ENCODE results near the gene SUPT4H1. TPM values are rescaled to one million over a fixed set of nuclear protein-coding genes. Genes with fewer than 3 reads are reported as not detected.

SUPT4H1 gene
- total and polyA plus RNA-seq, 9 of the 15 experiments (the other 6 are each of a cell fraction or from before 2014, with no cell fraction given), result 62.1 to 320 (median 117) TPM

DNA sequence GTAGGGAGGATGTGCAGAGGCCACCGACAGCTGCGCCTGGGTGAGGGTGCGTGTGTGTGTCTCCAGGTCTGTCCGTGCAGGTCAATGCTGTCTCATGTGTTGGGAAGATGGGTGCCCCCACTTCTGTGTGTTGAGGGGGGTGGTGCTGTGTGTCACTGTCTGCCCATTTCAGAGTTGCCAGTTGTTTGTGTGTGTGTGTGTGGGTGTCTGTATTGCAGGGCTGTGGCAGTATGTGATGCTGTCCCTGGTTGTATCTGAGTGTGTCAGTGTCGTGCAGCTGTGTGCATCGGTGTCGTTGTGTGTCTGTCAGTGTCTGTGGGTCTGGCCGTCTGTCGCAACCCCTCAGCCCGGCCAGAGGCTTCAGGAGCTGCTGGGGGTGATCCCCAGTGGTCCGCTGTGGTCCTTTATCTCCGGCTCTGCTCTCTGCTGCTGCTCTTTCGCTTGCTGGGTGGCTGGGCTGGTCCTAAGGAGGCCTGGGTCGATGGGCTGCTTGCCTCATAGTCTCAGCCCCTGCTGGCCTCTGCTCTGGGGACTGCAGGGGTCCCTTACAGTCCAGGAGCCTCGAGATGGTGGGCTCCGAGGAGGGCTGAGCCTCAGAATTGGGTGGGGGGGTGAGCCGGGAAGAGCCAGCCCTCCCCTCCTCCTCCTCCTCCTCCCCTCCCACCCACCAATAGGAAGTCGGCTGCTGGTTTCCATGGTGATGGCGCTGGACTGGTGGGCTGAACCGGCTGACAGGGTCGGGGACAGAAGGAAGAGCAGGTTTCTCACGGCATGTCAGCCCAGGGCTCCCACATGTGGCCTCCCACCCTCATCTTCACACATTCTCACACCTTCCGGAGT, 23.6 kb downstream of the SUPT4H1 start, which contains the start of gene TSPOAP1 (continued):
- TF ChIP-seq, protein P1, sequence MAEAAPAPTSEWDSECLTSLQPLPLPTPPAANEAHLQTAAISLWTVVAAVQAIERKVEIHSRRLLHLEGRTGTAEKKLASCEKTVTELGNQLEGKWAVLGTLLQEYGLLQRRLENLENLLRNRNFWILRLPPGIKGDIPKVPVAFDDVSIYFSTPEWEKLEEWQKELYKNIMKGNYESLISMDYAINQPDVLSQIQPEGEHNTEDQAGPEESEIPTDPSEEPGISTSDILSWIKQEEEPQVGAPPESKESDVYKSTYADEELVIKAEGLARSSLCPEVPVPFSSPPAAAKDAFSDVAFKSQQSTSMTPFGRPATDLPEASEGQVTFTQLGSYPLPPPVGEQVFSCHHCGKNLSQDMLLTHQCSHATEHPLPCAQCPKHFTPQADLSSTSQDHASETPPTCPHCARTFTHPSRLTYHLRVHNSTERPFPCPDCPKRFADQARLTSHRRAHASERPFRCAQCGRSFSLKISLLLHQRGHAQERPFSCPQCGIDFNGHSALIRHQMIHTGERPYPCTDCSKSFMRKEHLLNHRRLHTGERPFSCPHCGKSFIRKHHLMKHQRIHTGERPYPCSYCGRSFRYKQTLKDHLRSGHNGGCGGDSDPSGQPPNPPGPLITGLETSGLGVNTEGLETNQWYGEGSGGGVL (CRISPR knock-in tag; IDR thresholded peaks at IDR 0.05), result no peak
- TF ChIP-seq ETS2 (tag; IDR thresholded peaks at IDR 0.05; ENCODE audit: borderline replicate concordance, poor library complexity, severe bottlenecking) (no peak), ZNF232 (CRISPR knock-in tag; IDR thresholded peaks at IDR 0.05) (no peak), ARID2 (IDR thresholded peaks at IDR 0.05) (no peak; the same call in 1 of the 2 replicates), ASH1L (IDR thresholded peaks at IDR 0.05; ENCODE audit: borderline replicate concordance, low read depth, partially characterized antibody) (no peak), ELF2 (CRISPR knock-in tag; IDR thresholded peaks at IDR 0.05) (peak; percentile 62), HNRNPH1 (optimal IDR thresholded peaks at IDR 0.05; ENCODE audit: low read depth, low read length) (no peak), ZNF696 (CRISPR knock-in tag; conservative IDR thresholded peaks at IDR 0.05) (peak; percentile 71; the same call in 1 of the 2 replicates), ZNF408 (CRISPR knock-in tag; IDR thresholded peaks at IDR 0.05; ENCODE audit: low read depth) (no peak), BMI1 (IDR thresholded peaks at IDR 0.05; ENCODE audit: low read length) (no peak), YY1 (IDR thresholded peaks at IDR 0.05; ENCODE audit: borderline replicate concordance in 1 of 3, control insufficient read depth in 1 of 3, extremely low read depth in 1 of 3, insufficient read depth in 3 of 3, insufficient read length in 1 of 3, insufficient replicate concordance in 2 of 3, low read depth in 1 of 3, low read length in 2 of 3) (peak in 2 of 3 experiments; percentile 30 to 38), PCBP1 (IDR thresholded peaks at IDR 0.05; ENCODE audit: low read depth, low read length, poor library complexity, severe bottlenecking) (no peak), SMC3 (conservative IDR thresholded peaks at IDR 0.05; ENCODE audit: insufficient read depth, low read depth, low read length) (no peak), FOXJ2 (tag; IDR thresholded peaks at IDR 0.05) (no peak), RHOXF2B (CRISPR knock-in tag; conservative IDR thresholded peaks at IDR 0.05) (no peak), RBM39 (optimal IDR thresholded peaks at IDR 0.05; ENCODE audit: low read depth, low read length) (peak; percentile 30), WHSC1 (IDR thresholded peaks at IDR 0.05; ENCODE audit: low read length) (no peak), CHD2 (IDR thresholded peaks at IDR 0.05; ENCODE audit: low read depth, low read length) (no peak; the same call in none of the 2 replicates)
- TF ChIP-seq, protein P2, sequence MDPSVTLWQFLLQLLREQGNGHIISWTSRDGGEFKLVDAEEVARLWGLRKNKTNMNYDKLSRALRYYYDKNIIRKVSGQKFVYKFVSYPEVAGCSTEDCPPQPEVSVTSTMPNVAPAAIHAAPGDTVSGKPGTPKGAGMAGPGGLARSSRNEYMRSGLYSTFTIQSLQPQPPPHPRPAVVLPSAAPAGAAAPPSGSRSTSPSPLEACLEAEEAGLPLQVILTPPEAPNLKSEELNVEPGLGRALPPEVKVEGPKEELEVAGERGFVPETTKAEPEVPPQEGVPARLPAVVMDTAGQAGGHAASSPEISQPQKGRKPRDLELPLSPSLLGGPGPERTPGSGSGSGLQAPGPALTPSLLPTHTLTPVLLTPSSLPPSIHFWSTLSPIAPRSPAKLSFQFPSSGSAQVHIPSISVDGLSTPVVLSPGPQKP (CRISPR knock-in tag; IDR thresholded peaks at IDR 0.05), result no peak
- TF ChIP-seq, protein P3, sequence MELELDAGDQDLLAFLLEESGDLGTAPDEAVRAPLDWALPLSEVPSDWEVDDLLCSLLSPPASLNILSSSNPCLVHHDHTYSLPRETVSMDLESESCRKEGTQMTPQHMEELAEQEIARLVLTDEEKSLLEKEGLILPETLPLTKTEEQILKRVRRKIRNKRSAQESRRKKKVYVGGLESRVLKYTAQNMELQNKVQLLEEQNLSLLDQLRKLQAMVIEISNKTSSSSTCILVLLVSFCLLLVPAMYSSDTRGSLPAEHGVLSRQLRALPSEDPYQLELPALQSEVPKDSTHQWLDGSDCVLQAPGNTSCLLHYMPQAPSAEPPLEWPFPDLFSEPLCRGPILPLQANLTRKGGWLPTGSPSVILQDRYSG (tag; conservative IDR thresholded peaks at IDR 0.05; ENCODE audit: low read depth), result no peak
- TF ChIP-seq, protein P4, sequence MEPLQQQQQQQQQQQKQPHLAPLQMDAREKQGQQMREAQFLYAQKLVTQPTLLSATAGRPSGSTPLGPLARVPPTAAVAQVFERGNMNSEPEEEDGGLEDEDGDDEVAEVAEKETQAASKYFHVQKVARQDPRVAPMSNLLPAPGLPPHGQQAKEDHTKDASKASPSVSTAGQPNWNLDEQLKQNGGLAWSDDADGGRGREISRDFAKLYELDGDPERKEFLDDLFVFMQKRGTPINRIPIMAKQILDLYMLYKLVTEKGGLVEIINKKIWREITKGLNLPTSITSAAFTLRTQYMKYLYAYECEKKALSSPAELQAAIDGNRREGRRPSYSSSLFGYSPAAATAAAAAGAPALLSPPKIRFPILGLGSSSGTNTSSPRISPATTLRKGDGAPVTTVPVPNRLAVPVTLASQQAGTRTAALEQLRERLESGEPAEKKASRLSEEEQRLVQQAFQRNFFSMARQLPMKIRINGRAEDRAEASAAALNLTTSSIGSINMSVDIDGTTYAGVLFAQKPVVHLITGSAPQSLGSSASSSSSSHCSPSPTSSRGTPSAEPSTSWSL (CRISPR knock-in tag; IDR thresholded peaks at IDR 0.05; ENCODE audit: borderline replicate concordance), result no peak
